Right forelimb (tissue), 1 donor: Measurements from ENCODE around the gene FCRL2.
"Not testable (repeated sequence)": the region's sequence is repeated elsewhere in the genome, so short reads cannot be mapped to it uniquely, and the experiment has no call there.

Experiments used
- DNase-seq: peaks from one replicate; pipeline ENCODE4 v3.0.0-alpha.2; 2018

Gene FCRL2

GRCh38 chr1:157748262-157748817 lies 28.6 kb downstream of the FCRL2 start:
- DNase-seq, result no peak

GRCh38 chr1:157739229-157739901 lies 37.6 kb downstream of the FCRL2 start:
- no peak for DNase-seq

GRCh38 chr1:157735991-157736390 lies 40.9 kb downstream of the FCRL2 start:
- DNase-seq, result not testable (repeated sequence)

GRCh38 chr1:157734321-157734720 lies 42.6 kb downstream of the FCRL2 start:
- DNase-seq, result no peak

GRCh38 chr1:157732755-157733154 lies 44.2 kb downstream of the FCRL2 start:
- no peak for DNase-seq

- DNase-seq, result no peak
Measured at GRCh38 chr1:157725221-157725577, 51.7 kb downstream of the FCRL2 start.

- no peak for DNase-seq
Measured at GRCh38 chr1:157724537-157725220, 52.3 kb downstream of the FCRL2 start.

GRCh38 chr1:157723157-157723556 lies 53.8 kb downstream of the FCRL2 start:
- no peak for DNase-seq

GRCh38 chr1:157721985-157722384 lies 54.9 kb downstream of the FCRL2 start:
- DNase-seq, result no peak

GRCh38 chr1:157715736-157716135 lies 61.2 kb downstream of the FCRL2 start:
- no peak for DNase-seq

- no peak for DNase-seq
Measured at GRCh38 chr1:157711802-157712201, 65.1 kb downstream of the FCRL2 start.

- DNase-seq, result no peak
Measured at GRCh38 chr1:157704878-157705277, 72.1 kb downstream of the FCRL2 start.

- no peak for DNase-seq
Measured at GRCh38 chr1:157703981-157704380, 73.0 kb downstream of the FCRL2 start.

- DNase-seq, result no peak
Measured at GRCh38 chr1:157702308-157702825, 74.6 kb downstream of the FCRL2 start.

- no peak for DNase-seq
Measured at GRCh38 chr1:157700732-157701131, 76.2 kb downstream of the FCRL2 start, which contains the start of gene FCRL3. FCRL3 (minus strand) TSS chr1:157700769; CDS start chr1:157700489, 280 bp downstream.

GRCh38 chr1:157700305-157700704 lies 76.6 kb downstream of the FCRL2 start:
- no peak for DNase-seq

GRCh38 chr1:157697781-157698569 lies 79.0 kb downstream of the FCRL2 start:
- no peak for DNase-seq

GRCh38 chr1:157696966-157697628 lies 79.8 kb downstream of the FCRL2 start:
- no peak for DNase-seq
